SU-DHL-6 (cell line): Measurements from ENCODE around the gene TM4SF18.

Experiments
- CTCF ChIP-seq: fragments of 200-600 bp; sonication (generic); IDR thresholded peaks from one replicate; pipeline ENCODE4 v1.5.1; 2017; ENCODE audit warnings: antibody characterized with exemption, mild to moderate bottlenecking, low read length, moderate library complexity; ENCODE audit not compliant: insufficient read depth, poor library complexity, severe bottlenecking
- EZH2phosphoT487 ChIP-seq: fragments of 200-600 bp; sonication (generic), shearing (Covaris generic); conservative IDR thresholded peaks from 2 replicates; pipeline ENCODE4 v1.6.1; 2018; ENCODE audit warnings: mild to moderate bottlenecking, antibody characterized with exemption, low read length, moderate library complexity, mixed read lengths

DNA sequence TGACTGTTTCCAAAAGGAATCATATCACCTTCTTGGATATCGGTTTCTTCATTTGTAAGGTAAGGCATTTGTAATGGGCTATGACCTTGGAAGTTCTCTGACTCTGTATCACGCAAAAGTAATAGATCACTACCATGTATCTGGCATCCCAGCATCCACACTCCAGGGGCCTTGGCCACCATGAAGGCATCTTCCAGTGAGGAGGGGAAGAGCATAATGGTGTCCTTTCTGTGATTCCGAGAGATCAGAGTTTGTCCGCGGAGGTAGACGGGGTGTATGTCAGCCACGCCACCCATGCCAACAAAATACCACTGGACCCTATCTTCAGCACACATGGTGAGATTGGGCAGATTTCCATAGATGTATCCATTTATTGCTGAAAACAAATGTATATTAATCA, 63.7 kb downstream of the TM4SF18 start:
- TF ChIP-seq CTCF (no peak), EZH2phosphoT487 (no peak)
